Panc1 (cell line): ENCODE measurements around the gene GBE1. TPM values are rescaled to one million over a fixed set of nuclear protein-coding genes. Genes with fewer than 3 reads are reported as not detected.
A peak's percentile ranks its signal among the peaks of the same experiment; 100 is the strongest.

Experiments used
- ATAC-seq: fragments of 200-7000 bp; cut with Tn5 transposase; 2 replicates; pipeline ENCODE4 v1.9.1; 2020; ENCODE audit warnings: mild to moderate bottlenecking, moderate library complexity
- BruUV-seq: library from RNA; stranded (reverse); fragments of 400-500 nt; replicated peaks from 2 replicates; lab custom pipeline; 2021; lab: Mats Ljungman, UMichigan
- CTCF ChIA-PET: fragments of 300-600 bp; sonication (Branson Sonifier 250); formaldehyde crosslinking; loops from one replicate; lab custom pipeline; 2022; ENCODE audit warnings: antibody characterized with exemption; lab: Charles Lee
- POLR2A ChIA-PET: fragments of 300-600 bp; sonication (Branson Sonifier 250); formaldehyde crosslinking; loops from one replicate; lab custom pipeline; 2022; ENCODE audit warnings: antibody characterized with exemption; lab: Charles Lee
- DNase-seq: peaks from one replicate; pipeline ENCODE4 v3.0.0-alpha.2; 2010; ENCODE audit warnings: low read depth, low spot score
- H3K27ac ChIP-seq: 2 replicates; pipeline ENCODE4 v1.5.1; 2011; ENCODE audit warnings: mild to moderate bottlenecking, low read length, inconsistent platforms
- H3K27me3 ChIP-seq: fragments of 200-500 bp; sonication (Bioruptor generic); 2 replicates; pipeline ENCODE4 v1.6.0; 2014; ENCODE audit warnings: low read length, inconsistent platforms; ENCODE audit not compliant: control insufficient read depth, insufficient read depth
- H3K36me3 ChIP-seq: fragments of 200-500 bp; sonication (Bioruptor generic); 2 replicates; pipeline ENCODE4 v1.5.1; 2014; ENCODE audit warnings: inconsistent platforms, mild to moderate bottlenecking, low read length, moderate library complexity; ENCODE audit not compliant: control insufficient read depth, insufficient read depth
- H3K4me1 ChIP-seq: 2 replicates; pipeline ENCODE4 v1.5.1; 2011; ENCODE audit warnings: inconsistent platforms, mild to moderate bottlenecking, low read length, moderate library complexity; ENCODE audit not compliant: control insufficient read depth, insufficient read depth
- H3K4me3 ChIP-seq, 2 experiments: 2 replicates each; pipeline ENCODE4 v1.5.1; 2011 to 2012; ENCODE audit warnings: low read depth in 2 of 2, low read length in 2 of 2, mild to moderate bottlenecking in 2 of 2, inconsistent platforms in 1 of 2, moderate library complexity in 1 of 2
- H3K9me3 ChIP-seq: fragments of 200-500 bp; sonication (Bioruptor generic); 2 replicates; pipeline ENCODE4 v1.5.1; 2014; ENCODE audit warnings: low read depth, mild to moderate bottlenecking, inconsistent platforms, low read length, moderate library complexity; ENCODE audit not compliant: control insufficient read depth, insufficient read depth
- CTCF ChIP-seq: fragments of 450-650 bp; IDR thresholded peaks from 2 replicates; pipeline ENCODE4 v1.5.1; 2017; ENCODE audit warnings: mild to moderate bottlenecking
- POLR2AphosphoS5 ChIP-seq: IDR thresholded peaks from 2 replicates; pipeline ENCODE4 v1.6.1; 2012; ENCODE audit warnings: mild to moderate bottlenecking, low read depth, low read length, moderate library complexity
- SIN3A ChIP-seq: IDR thresholded peaks from 2 replicates; pipeline ENCODE4 v1.6.1; 2012; ENCODE audit warnings: low read depth, mild to moderate bottlenecking, low read length, moderate library complexity, borderline replicate concordance; ENCODE audit not compliant: insufficient read depth
- TCF7L2 ChIP-seq: IDR thresholded peaks from 2 replicates; pipeline ENCODE4 v1.6.1; 2011; ENCODE audit warnings: mild to moderate bottlenecking, low read depth, low read length, inconsistent platforms
- in situ Hi-C: cut with HindIII; loops from 2 replicates; pipeline ENCODE4 v1.10.0; 2016; ENCODE audit warnings: low sequenced_read_pairs, low pct_unique_long_range_greater_than_20kb
- intact Hi-C: fragments of 100-400 bp; cut with micrococcal nuclease; formaldehyde crosslinking; loops from one replicate; pipeline ENCODE4 v1.10.0; 2022; ENCODE audit not compliant: unreplicated experiment
- total RNA-seq: library from RNA; stranded (reverse); gene quantifications from one replicate; pipeline ENCODE4 v1.2.1, GENCODE V29; 2021; ENCODE audit not compliant: unreplicated experiment
- TF ChIP-seq, protein P1 (sequence below), 2 experiments: IDR thresholded peaks; 2 replicates each; pipeline ENCODE4 v1.6.1; 2011 to 2012; ENCODE audit warnings: low read depth in 2 of 2, control low read depth in 1 of 2, low read length in 1 of 2, mild to moderate bottlenecking in 1 of 2, moderate library complexity in 1 of 2; ENCODE audit not compliant: insufficient read depth in 1 of 2

The GBE1 gene
- total RNA-seq, 1 experiment from 2014 or later, result 30.4 TPM

GRCh38 chr3:81645248-81645647, 116.2 kb downstream of the GBE1 start:
- BruUV-seq, result no TSS peak
- Histone ChIP-seq H3K36me3 (no peaks in the 10 kb centered on the region), H3K4me1 (no peaks in the 10 kb centered on the region), H3K27me3 (no peaks in the 10 kb centered on the region), H3K4me3 (no peak overlapping the region), H3K9me3 (no peaks in the 10 kb centered on the region), H3K27ac (no peak overlapping the region)
- TF ChIP-seq, protein P1, sequence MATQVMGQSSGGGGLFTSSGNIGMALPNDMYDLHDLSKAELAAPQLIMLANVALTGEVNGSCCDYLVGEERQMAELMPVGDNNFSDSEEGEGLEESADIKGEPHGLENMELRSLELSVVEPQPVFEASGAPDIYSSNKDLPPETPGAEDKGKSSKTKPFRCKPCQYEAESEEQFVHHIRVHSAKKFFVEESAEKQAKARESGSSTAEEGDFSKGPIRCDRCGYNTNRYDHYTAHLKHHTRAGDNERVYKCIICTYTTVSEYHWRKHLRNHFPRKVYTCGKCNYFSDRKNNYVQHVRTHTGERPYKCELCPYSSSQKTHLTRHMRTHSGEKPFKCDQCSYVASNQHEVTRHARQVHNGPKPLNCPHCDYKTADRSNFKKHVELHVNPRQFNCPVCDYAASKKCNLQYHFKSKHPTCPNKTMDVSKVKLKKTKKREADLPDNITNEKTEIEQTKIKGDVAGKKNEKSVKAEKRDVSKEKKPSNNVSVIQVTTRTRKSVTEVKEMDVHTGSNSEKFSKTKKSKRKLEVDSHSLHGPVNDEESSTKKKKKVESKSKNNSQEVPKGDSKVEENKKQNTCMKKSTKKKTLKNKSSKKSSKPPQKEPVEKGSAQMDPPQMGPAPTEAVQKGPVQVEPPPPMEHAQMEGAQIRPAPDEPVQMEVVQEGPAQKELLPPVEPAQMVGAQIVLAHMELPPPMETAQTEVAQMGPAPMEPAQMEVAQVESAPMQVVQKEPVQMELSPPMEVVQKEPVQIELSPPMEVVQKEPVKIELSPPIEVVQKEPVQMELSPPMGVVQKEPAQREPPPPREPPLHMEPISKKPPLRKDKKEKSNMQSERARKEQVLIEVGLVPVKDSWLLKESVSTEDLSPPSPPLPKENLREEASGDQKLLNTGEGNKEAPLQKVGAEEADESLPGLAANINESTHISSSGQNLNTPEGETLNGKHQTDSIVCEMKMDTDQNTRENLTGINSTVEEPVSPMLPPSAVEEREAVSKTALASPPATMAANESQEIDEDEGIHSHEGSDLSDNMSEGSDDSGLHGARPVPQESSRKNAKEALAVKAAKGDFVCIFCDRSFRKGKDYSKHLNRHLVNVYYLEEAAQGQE (IDR thresholded peaks at IDR 0.05; ENCODE audit: insufficient read depth in 1 of 2, low read depth in 2 of 2, low read length in 1 of 2), result no peak
- TF ChIP-seq TCF7L2 (no peak), CTCF (no peak), POLR2AphosphoS5 (no peak), SIN3A (no peak)
- in situ Hi-C loops (no loop called here), intact Hi-C loops (no loop called here)
- ChIA-PET CTCF (no interaction called here), POLR2A (interaction anchor here (0.6 kb wide), 1 partner anchor 264 kb away, joined by 12 read pairs; no protein-coding TSS in a partner anchor)
- DNase-seq (no peak), ATAC-seq (no peak)

GRCh38 chr3:81643721-81644120, 117.7 kb downstream of the GBE1 start:
- Histone ChIP-seq H3K4me1 (no peaks in the 10 kb centered on the region), H3K27me3 (no peaks in the 10 kb centered on the region), H3K4me3 (no peak overlapping the region), H3K36me3 (no peaks in the 10 kb centered on the region), H3K27ac (no peak overlapping the region), H3K9me3 (no peaks in the 10 kb centered on the region)
- DNase-seq (no peak), ATAC-seq (no peak)
- CTCF ChIA-PET, result interaction anchor here (0.5 kb wide), 1 partner anchor 149 kb away, joined by 3 read pairs; no protein-coding TSS in a partner anchor
- POLR2A ChIA-PET, result no interaction called here
- no TSS peak for BruUV-seq
- in situ Hi-C loops, result no loop called here
- intact Hi-C loops, result loop anchor here (5.0 kb wide), 1 partner anchor 61 kb away; no protein-coding TSS in a partner anchor
- TF ChIP-seq, protein P1 (IDR thresholded peaks at IDR 0.05; ENCODE audit: insufficient read depth in 1 of 2, low read depth in 2 of 2, low read length in 1 of 2), result no peak
- TF ChIP-seq CTCF, result peak; percentile 33; the same call in 1 of the 2 replicates
